DMS153 (cell line): ENCODE results near the gene HOOK2.
A peak's percentile ranks its signal among the peaks of the same experiment; 100 is the strongest.

Experiments
- DNase-seq: peaks from one replicate; lab custom pipeline; 2025; lab: John Stamatoyannopoulos, UW

Gene HOOK2

GRCh38 chr19:12782424-12783290 is 7.3 kb upstream of the HOOK2 start:
- DNase-seq, result peak; percentile 40

GRCh38 chr19:12782174-12782423 is 6.7 kb upstream of the HOOK2 start:
- no peak for DNase-seq

GRCh38 chr19:12779162-12779993 is 4.0 kb upstream of the HOOK2 start:
- no peak for DNase-seq

GRCh38 chr19:12778905-12779161 is 3.5 kb upstream of the HOOK2 start:
- no peak for DNase-seq

GRCh38 chr19:12778017-12778904 is 2.9 kb upstream of the HOOK2 start:
- DNase-seq, result peak; percentile 64

- DNase-seq, result peak; percentile 38
Observed at GRCh38 chr19:12777217-12778016, 2.1 kb upstream of the HOOK2 start.

DNA sequence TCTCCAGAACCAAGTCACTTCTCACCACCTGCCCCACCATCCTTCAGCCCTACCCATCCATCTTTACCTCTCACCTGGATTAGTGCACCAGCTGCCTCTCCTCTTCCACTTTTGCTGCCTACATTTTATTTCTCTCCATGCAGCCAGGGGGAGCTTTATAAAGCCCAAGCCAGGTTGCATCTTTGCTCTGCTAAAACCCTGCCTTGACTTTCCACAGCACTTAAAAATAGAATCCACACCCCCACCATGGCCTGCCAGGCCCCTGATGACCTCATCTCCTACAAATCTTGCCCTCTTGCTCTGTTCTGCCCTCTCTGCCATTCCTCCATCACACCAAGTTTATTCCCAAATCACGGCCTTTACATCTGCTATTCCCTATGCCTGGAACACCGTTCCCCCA is 1.8 kb downstream of the HOOK2 start:
- no peak for DNase-seq

GRCh38 chr19:12772323-12772722 is 3.0 kb downstream of the HOOK2 start:
- DNase-seq, result no peak

GRCh38 chr19:12770922-12771321 is 4.4 kb downstream of the HOOK2 start:
- DNase-seq, result no peak

DNA sequence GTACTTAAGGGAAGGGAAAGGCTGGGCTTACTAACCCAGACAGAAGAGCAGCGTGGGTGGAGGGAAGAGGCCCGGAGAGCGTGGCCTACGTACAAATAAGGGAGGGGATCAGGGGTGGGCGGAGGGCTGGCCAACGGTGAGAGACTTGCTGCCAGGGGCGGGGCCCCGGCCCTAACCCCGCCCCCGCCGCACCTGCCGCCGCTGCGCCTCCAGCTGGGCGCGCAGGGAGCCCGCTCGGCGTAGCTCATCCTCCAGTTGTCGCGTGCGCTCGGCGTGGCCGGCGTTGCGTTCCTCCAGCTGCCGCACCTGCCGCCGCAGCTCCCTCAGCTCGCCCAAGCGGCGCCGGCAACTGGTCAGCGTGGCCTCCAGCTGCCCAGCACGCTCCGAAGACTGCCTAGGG is 5.7 kb downstream of the HOOK2 start:
- peak; percentile 66 for DNase-seq

DNA sequence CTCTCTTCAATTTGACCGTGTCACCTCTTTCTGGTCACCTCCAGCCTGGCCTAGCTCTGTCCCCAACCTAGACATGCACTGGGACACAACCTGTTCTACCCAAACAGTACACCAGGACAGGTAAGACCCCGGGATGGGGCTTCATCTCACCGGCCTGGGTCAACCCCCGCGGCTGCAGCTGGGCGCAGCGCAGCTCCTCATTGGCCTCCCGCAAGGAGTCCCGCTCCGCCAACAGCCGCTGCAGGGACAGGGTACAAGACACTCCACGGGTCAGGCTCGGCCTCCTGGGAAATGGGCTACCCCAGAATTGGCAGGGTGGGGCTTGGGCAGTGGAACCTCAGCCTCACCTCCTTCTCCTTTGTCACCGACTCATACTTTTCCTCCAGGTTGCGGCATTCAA is 7.7 kb downstream of the HOOK2 start:
- DNase-seq, result no peak

- DNase-seq, result no peak
Observed at GRCh38 chr19:12767150-12767549, 8.2 kb downstream of the HOOK2 start.

DNA sequence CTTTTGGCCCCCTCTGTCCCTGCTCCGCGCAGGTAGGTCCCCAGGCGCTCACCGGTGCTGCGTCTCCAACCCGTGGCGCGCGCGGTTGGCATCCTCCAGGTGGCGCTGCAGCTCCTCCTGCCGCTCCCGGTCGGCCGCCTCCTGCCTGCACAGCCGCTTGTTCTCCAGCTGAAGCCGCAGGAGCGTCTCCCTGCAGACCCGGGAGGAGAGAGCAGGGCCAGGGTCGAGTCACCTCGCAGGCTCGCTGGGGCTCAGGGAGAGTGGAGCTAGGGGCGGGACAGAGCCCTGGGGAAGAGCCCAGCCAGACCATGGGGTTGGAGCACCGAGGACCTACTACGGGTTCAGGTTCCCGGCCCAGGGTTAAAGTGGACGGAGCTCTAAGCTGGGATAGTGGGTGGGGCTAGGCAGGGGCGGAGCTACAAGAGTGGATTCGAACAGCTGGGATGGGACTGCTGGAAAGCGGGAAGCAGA is 9.3 kb downstream of the HOOK2 start:
- DNase-seq, result peak; percentile 74

GRCh38 chr19:12764698-12765097 is 10.7 kb downstream of the HOOK2 start:
- no peak for DNase-seq

GRCh38 chr19:12763100-12763499 is 12.3 kb downstream of the HOOK2 start:
- DNase-seq, result no peak

GRCh38 chr19:12759686-12760085 is 15.7 kb downstream of the HOOK2 start:
- no peak for DNase-seq

DNA sequence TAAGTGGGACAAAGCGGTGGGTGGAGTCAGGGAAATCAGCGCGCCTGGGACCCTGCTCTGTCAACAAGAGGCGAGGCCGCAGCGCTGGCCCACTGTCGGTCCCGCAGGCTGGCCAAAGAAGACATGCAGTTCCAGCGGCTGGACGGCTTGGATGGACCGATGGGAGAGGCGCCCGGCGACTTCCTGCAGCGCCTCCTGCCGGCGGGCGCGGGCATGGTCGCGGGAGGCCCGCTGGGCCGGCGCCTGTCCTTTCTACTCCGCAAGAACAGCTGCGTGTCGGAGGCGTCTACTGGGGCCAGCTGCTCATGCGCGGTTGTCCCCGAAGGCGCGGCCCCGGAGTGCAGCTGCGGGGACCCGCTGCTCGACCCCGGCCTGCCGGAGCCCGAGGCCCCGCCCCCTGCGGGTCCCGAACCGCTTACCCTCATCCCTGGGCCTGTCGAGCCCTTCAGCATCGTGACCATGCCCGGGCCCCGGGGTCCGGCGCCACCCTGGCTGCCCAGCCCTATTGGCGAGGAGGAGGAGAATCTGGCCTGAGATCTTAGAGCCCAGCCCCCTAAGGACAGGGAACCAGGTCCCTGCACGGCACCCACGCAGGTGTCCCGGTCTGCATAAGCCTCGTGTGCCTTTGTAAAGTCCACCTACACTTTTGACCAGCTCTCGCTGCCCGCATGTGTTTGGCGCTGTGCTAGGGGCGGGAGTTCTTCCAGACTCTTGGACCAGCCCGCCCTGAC is 17.6 kb downstream of the HOOK2 start:
- DNase-seq, result peak; percentile 27

GRCh38 chr19:12756150-12756883 is 19.0 kb downstream of the HOOK2 start:
- no peak for DNase-seq

- no peak for DNase-seq
Observed at GRCh38 chr19:12754465-12755196, 20.7 kb downstream of the HOOK2 start.
